Jurkat, Clone E6-1 (cell line): ENCODE data around the gene GHR.

Experiments
- DNase-seq: peaks from one replicate; pipeline ENCODE4 v3.0.0-alpha.2; 2011; ENCODE audit warnings: low read depth, low spot score
- H3K4me3 ChIP-seq: 2 replicates; pipeline ENCODE4 v1.5.1; 2011; ENCODE audit warnings: mild to moderate bottlenecking, low read length, control low read depth, moderate library complexity

GHR gene

GRCh38 chr5:42621242-42621641 is 198.0 kb downstream of the GHR start:
- H3K4me3 ChIP-seq: no peak overlapping the region
- no peak for DNase-seq

DNA sequence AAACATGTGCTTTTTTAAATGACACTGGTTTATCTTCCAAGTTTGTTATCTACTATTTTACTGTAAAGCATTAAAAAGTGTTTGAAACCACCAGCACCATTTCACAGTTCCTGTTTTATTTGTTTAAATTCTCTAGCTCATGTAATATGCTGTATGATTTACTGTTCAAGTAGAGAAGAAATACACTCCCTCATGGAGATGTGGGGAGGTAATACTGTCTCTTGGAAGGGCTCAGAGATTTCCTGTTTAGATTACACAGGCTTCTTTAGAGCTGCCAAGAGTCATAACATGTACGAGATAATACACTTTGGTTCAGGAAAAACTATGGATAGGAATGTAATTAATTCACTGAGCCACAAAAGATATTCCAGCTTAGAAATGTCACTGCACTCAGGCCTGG is 198.4 kb downstream of the GHR start:
- no peak overlapping the region for H3K4me3 ChIP-seq
- no peak for DNase-seq

DNA sequence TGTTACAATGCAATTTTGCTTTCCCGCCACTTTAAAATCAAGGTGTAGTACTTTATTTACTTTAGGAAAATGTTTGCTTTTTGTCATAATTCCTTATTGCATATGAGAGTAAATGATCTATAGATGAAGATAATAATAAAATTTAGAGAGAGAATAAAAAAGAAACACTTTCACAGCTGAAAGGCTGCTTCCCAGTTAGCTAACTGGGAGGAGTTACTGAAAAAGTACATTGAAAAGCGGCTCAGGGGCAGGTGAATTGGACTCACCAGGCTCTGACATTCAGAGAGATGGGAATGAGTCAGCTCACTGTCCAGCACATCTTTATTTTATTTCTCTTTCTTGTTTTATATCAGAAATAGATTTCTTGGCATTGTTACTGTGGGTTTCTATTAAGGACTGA is 201.7 kb downstream of the GHR start:
- H3K4me3 ChIP-seq: no peak overlapping the region
- DNase-seq: no peak

- no peak overlapping the region for H3K4me3 ChIP-seq
- DNase-seq: no peak
These were observed 203.2 kb downstream of the GHR start for GRCh38 chr5:42626462-42626861.

DNA sequence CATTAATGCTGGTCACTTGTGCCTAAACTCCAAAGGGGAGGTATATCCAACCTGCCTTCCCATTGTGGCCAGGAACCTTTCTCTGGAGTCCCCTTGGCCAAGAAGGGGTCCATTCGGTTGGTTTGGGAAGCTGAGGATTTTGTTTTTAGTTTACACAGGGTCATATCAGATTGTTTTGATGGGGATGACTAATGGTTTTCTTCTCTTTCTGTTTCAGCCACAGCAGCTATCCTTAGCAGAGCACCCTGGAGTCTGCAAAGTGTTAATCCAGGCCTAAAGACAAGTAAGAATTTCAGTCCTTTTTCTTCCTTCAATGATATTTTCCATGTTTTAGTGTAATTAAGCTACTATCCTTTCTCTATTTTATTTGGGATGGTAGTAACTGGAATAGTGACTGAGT is 205.6 kb downstream of the GHR start:
- H3K4me3 ChIP-seq: no peak overlapping the region

DNA sequence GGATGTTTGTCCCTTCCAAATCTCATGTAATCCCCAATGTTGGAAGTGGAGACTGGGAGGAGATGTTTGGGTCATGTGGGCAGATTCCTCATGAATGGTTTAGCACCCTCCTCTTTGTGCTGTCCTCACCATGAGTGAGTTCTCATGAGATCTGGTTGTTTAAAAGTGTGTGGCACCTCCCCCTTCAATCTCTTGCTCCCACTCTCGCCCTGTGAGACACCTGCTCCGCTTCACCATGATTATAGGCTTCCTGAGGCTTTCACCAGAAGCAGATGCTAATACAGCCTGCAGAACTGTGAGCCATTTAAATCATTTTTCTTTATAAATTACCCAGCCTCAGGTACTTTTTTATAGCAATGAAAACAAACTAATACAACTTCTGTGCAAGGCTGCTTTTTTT is 206.0 kb downstream of the GHR start:
- no peak for DNase-seq
- no peak overlapping the region for H3K4me3 ChIP-seq

More for the DNA sequence above, 205.6 kb downstream of the GHR start:
- no peak for DNase-seq

DNA sequence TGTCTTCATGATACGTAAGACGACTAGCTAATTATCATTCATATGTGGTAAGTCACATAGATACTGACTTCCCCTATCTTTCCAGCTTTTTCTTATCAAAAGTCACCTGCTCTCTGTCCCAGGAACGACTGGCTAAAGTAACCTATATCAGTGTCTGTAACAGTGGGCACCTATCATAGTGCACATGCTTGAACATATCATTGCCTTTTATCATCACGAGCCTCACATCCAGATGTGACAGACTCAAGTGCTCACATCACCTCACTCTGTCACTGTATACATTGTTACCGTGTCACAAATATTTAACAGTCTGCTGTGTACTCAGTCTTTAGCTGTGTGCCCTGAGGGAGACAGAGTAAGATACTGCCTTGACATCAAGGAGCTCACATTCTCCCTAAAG is 208.0 kb downstream of the GHR start:
- no peak for DNase-seq
- H3K4me3 ChIP-seq: no peak overlapping the region

DNA sequence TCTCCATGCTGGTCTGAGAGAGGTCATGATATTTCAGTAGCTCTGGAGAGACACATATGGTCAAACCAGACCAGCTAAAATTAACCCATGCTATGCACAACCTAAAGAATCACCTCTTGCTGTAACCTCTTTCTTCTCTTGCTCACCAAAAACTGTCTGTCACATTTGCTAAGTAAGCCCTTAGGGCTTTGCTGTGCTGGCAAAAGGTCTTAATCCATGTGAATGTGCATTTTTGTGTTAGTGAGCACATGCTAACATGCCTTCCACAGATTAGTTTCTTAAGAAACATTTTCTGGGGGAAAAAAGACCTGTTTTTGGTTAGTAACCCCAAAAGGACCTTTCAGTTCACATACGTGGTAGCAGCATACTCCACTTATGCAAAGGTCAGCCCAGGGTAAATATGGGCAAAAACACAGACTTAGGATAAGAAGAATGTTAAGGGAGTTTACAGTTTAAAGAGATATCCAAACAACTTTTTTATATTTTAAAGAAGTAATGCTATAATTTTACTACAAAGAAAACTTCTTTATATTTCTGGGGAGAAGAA is 209.2 kb downstream of the GHR start:
- no peak for DNase-seq
- no peak overlapping the region for H3K4me3 ChIP-seq

GRCh38 chr5:42634575-42634974 is 211.3 kb downstream of the GHR start:
- no peak overlapping the region for H3K4me3 ChIP-seq
- no peak for DNase-seq

DNA sequence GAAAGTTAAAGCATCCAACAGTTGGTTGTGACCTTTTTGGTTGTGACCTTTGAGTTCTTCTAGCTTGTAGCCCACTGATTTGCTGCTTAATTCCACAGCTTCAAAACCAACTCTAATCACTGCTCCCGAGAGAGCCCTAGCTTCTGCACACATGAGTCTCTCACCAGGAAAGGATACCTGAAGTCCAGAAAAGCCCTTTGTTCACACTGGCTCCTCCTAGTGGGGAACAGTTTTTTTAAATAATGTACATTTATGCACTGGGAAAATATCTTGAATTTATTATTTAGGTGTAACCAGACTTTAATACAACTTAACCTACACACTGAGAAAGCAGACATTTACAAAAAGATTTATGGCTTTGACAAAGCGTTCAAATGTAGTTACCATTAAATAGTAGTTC is 213.2 kb downstream of the GHR start:
- H3K4me3 ChIP-seq: no peak overlapping the region
- DNase-seq: no peak

DNA sequence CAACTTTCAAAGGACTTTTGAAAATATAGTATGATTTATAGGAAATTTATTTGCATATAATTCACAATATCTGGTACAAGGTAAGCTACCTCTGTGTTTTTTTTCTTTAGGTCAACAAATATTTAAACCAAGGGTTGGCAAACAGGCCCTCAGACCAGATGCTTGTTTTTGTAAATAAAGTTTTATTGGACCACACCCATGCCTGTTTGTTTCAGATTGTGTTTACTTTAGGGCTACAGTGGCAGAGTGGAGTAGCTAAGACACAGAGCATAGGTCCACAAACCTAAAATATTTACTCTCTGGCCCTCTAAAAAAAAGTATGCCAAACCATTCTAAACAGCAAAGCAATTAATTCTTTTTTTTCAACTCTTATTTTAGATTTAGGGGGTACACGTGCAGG is 213.7 kb downstream of the GHR start:
- DNase-seq: no peak
- H3K4me3 ChIP-seq: no peak overlapping the region

GRCh38 chr5:42638972-42639371 is 215.7 kb downstream of the GHR start:
- no peak for DNase-seq
- no peak overlapping the region for H3K4me3 ChIP-seq

GRCh38 chr5:42640835-42641234 is 217.6 kb downstream of the GHR start:
- H3K4me3 ChIP-seq: no peak overlapping the region
- no peak for DNase-seq

- no peak overlapping the region for H3K4me3 ChIP-seq
- DNase-seq: no peak
These were observed 218.2 kb downstream of the GHR start for GRCh38 chr5:42641336-42642005.

GRCh38 chr5:42642006-42642405 is 218.8 kb downstream of the GHR start:
- no peak for DNase-seq
- H3K4me3 ChIP-seq: no peak overlapping the region

GRCh38 chr5:42643360-42643759 is 220.1 kb downstream of the GHR start:
- DNase-seq: no peak

DNA sequence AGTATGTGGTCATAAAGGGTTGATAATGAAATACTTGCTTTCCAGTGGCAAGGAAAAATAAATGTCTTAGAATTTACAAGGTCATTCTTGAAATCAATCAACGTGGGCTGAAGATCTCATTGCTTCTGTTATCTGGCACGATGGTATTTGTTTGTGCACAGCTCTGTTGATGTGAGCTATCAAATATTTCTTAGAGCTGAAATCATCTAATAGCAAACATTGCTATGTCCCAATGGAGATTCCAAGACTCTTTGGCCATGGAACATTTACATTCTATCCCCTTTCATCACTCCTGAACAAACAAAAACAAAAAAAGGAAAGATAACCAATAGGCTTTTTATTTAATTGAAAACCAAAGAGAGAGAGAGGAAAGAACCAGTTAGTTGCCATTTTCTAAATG is 221.9 kb downstream of the GHR start:
- no peak for DNase-seq
- no peak overlapping the region for H3K4me3 ChIP-seq

More at GRCh38 chr5:42643360-42643759, 220.1 kb downstream of the GHR start:
- H3K4me3 ChIP-seq: no peak overlapping the region

DNA sequence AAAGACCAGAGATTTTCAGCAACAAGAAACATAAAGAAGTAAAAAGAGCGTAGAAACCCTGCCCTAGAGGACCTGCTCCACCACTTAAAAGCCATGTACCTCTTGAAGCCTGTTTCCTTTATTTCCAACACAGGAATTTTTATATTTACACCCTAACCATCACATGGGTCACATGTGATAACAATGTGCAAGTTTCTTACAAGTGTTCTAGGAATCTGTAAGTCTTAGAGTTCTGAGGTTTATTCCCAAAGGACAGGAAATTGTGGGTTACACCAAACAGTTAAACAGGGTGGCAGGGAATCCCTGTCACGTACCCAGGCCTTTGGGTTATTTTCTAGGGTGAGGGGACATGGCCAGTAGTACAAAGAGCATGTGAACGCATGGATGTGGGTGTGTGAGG is 224.8 kb downstream of the GHR start:
- no peak for DNase-seq
- no peak overlapping the region for H3K4me3 ChIP-seq

GRCh38 chr5:42648915-42649314 is 225.7 kb downstream of the GHR start:
- no peak overlapping the region for H3K4me3 ChIP-seq
- no peak for DNase-seq

DNA sequence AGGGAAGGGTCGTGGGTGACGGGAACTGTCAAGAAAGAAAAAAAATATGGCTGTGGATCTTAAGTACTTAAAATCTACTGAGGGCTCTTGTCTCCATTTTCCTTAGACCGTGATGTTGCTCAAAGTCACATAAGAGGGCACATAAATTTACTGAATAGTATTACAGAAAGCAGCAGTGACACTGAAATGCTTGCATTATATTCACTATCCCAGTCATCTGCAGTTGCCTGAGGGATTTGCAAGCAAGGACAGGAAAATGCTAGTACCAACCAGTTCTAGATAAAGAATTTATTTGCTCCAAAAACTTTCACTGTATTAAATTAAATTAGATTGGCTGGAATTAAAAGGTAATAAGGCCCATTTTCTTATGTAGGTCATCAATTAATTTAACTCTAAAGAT is 226.8 kb downstream of the GHR start:
- DNase-seq: no peak
- no peak overlapping the region for H3K4me3 ChIP-seq

GRCh38 chr5:42653705-42654104 is 230.5 kb downstream of the GHR start:
- H3K4me3 ChIP-seq: no peak overlapping the region
- no peak for DNase-seq
